SKM-1 treated with dmso at 0.1 percent for 144 hours (cell line): ENCODE measurements around the gene HS2ST1.
"Not testable (repeated sequence)": the region's sequence is repeated elsewhere in the genome, so short reads cannot be mapped to it uniquely, and the experiment has no call there.

Experiments
- DNase-seq: peaks from one replicate; lab custom pipeline; 2025; ENCODE audit not compliant: unreplicated experiment; lab: John Stamatoyannopoulos, UW

Gene HS2ST1

DNA sequence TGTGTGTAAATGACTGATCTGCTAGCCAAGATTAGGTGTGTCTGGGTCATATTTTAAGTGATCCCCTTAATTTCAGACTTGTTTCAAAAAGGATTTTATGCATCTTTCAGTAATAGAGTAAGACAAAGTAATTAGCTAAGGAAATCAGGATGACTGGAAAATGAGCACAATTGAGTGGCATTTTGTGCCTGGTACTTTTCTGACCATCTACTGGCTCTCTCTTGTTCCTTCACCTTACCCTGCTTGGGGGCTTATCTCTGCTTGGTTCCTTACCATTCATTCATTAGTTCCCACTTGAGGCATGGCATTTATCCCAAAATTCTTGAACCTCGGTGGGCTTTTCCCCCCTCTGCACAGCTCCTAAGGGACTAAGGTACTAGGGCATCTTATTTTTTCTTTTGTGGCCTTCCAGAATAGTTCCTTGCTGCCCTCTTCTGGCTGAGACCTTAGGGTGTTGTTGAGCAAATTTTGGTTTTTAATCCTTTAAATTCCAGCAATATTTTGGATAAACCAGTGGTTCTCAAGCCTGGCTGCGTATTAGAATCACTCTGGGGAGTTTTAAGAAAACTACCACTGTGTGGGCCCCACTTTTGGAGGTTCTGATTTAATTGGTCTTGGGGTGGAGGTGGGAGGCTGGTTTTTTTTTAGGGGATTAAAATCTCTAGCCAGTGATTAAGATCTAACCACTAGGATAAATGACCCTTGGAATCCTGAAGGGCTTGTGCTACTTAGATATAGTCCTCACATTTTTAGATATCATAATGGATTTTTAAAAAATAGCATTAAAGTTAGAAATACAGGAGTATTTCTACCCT lies 50.8 kb downstream of the HS2ST1 start:
- DNase-seq, result no peak

DNA sequence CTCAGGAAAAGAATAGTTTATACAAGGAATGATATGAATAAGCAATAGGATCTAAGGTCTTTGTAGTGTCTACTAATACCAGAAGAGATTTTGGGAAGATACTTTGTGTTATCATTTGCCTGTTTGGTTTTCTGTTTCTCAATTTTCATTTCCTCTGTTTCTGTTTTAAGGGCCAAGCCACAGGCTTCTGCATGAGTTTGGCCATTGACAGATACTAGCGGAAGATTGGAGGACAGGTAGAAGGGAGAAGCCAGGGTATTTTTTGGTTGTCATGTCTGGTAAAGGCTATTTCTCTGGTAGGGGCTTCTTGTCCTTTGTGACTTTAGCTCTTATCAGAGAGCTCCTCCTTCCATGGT lies 51.4 kb downstream of the HS2ST1 start:
- no peak for DNase-seq

DNA sequence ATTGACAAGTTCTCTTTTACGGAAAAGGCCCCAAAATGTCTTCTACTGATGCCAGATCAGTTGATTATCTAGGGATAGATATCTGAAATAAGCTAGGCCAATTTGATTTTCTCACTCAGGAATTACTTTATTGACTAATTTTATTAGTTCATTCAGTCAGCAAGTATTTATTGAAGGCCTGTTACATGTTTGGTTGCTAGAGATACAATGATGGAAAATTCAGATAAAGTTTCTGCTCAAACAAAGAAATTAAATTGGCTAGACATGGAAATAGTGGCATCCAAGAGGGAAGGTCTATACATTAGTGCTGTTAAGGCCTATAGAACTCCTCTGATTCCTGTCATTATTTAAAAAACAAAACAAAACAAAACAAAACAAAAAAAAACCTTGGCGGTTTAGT lies 56.5 kb downstream of the HS2ST1 start:
- no peak for DNase-seq

DNA sequence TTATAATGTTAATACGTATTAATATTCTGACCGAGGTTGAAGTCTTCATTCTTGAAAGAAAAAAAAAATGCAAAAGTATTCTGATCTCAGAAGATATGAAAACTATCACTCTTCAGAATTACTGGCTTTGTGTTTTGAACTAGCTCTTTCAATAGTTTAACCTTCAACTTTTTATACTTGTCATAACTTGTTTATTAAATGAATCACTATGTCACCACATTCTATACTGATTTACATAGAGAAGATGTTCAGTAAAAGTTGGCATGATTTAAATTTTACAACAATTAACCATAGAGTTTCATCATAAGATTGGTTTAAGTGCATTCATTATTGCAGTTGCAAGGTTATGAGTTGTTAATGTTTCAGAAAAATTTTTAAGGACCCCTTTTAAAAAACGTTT lies 57.3 kb downstream of the HS2ST1 start:
- DNase-seq, result no peak

DNA sequence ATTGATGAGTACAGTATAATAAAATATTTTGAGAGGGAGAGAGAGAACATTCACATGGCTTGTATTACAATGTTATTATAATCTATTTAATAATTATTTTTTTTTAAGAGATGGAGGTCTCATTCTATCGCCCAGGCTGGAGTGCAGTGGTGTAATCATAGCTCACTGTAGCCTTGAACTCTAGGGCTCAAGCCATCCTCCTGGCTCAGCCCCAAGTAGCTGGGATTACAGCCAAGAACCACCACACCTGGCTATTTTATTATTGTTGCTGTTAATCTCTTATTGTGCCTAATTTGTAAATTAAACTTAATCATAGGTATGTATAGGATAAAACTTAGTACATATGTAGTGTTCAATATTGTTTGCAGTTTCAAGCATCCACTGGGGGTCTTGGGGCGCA lies 57.8 kb downstream of the HS2ST1 start:
- DNase-seq, result no peak

DNA sequence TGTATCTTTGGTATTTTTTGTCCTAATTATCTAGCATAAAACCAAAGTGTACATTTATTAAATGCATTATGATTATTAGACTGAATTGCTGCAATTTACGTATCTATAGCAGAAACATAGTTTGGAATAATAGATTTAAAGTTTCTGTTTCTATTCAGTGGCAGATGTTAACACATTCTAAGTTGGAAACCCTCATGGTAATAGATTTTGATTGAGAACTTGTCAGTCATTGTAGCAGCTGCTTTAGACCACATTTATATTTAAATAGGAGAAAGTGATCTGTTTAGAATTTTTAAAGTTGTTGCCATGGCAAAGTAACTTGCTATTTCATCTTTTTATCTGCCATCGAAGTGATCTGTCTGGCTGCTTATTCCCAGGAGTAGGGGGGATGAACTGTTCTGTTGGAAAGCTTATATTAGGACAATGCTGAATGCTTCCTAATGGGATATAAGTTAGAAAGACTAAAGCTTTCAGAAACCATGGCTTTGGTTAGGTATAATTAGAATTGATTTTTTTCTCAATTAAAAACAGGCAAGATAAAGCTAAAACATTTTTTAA lies 61.6 kb downstream of the HS2ST1 start:
- no peak for DNase-seq

DNA sequence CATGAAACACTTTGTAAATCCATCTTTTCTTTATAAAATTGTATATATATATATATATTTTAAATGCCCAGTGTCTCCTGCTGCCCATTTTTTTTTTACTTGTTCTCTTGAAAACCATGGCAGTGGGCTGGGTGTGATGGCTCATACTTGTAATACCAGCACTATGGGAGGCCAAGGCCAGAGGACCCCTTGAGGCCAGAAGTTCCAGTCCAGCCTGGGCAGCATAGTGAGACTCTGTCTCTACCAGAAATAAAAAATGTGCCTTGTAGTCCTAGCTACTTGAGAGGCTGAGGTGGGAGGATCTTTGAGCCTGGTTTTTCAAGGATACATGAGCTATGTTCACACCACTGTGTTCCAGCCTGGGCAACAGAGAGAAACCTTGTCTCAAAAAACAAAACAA lies 62.2 kb downstream of the HS2ST1 start:
- no peak for DNase-seq

DNA sequence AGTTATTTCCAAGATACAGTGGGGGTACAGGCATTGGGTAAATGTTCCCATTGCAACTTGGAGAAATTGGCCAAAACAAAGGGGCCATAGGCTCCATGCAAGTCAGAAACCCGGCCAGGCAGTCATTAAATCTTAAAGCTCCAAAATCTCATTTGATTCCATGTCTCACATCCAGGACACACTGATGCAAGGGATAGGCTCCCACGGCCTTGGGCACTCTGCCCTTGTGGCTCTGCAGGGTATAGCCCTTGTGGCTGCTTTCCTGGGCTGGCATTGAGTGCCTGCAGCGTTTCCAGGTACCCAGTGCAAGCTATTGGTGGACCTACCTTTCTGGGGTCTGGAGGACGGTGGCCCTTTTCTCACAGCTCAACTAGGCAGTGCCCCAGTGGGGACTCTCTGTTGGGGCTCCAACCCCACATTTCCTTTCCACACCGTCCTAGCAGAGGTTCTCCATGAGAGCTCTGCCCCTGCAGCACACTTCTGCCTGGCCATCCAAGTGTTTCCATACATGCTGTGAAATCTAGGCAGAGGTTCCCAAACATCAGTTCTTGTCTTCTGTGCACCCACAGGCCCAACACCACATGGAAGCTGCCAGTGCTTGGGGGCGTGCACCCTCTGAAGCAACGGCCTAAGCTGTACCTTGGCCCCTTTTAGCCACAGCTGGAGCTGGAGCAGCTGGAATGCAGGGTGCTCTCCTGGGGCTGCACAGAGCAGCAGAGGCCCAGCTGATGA lies 67.2 kb downstream of the HS2ST1 start:
- no peak for DNase-seq

DNA sequence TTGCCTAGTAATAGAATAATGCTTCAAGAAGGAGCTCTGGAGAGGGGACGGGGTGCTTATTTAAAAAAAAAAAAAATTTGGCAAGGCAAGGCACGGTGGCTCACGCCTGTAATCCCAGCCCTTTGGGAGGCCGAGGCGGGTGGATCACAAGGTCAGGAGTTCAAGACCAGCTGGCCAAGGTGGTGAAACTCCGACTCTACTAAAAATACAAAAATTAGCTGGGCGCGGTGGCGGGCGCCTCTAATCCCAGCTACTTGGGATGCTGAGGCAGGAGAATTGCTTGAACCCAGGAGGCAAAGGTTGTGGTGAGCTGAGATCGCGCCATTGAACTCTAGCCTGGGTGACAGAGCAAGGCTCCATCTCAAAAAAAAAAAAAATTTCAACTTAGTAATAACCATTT lies 69.2 kb downstream of the HS2ST1 start:
- not testable (repeated sequence) for DNase-seq

DNA sequence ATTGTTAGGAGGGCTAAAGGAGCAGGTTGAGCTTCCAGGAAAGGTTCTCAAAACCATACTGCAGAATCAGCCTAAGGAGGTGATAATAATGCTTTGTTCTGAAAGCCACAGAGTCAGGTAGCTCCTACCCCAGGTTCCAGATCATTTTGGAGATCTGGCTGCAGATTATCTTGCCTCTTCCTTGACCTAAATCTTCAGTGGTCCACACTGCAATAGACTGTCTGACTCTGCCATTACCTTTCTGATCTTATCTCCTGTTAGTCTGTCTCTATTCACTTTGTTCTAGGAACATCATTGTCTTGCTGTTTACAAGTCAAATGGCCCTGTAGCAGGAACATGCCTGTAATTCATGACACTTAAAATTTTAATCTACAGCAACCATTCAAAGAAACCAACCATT lies 73.0 kb downstream of the HS2ST1 start:
- no peak for DNase-seq

DNA sequence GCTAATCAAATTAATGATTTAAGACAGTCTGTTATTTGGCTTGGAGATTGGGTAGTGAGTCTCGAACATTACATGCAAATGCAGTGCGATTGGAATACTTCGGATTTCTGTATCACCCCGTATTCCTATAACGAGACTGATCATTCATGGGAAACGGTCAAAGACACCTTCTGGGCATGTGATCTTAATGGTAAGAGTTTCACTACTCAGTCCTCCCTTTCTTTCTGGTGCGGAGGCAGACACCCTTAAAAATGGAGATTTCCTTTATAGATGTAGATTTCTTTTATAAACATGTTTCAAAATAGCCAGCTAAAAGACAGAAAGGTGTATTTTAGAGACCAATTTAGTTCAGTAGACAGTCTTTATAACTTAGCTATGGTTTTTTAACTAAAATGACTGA lies 74.4 kb downstream of the HS2ST1 start:
- no peak for DNase-seq

DNA sequence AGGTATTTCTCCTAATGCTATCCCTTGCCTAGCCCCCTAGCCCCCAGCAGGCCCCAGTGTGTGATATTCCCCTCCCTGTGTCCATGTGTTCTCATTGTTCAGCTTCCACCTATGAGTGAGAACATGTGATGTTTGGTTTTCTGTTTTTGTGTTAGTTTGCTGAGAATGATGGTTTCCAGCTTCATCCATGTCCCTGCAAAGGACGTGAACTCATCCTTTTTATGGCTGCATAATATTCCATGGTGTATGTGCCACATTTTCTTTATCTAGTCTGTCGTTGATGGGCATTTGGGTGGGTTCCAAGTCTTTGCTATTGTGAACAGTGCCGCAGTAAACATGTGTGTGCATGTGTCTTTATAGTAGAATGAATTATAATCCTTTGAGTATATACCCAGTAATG lies 75.3 kb downstream of the HS2ST1 start:
- DNase-seq, result not testable (repeated sequence)

DNA sequence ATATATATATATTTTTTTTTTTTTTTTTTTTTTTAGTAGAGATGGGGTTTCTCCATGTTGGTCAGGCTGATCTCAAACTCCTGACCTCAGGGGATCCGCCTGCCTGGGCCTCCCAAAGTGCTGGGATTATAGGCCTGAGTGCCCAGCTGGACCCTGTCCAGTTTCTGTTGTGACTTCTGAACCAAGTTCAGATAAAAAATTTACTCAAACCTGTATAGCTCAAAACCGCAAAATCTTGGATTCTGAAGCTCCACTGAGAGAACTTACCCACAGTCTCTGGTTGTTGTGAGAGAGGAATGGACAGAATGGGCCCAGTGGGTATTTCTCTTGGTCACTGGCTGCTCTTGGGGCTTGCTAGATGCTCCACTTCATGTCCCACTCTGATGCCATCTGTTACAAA lies 76.4 kb downstream of the HS2ST1 start:
- no peak for DNase-seq

DNA sequence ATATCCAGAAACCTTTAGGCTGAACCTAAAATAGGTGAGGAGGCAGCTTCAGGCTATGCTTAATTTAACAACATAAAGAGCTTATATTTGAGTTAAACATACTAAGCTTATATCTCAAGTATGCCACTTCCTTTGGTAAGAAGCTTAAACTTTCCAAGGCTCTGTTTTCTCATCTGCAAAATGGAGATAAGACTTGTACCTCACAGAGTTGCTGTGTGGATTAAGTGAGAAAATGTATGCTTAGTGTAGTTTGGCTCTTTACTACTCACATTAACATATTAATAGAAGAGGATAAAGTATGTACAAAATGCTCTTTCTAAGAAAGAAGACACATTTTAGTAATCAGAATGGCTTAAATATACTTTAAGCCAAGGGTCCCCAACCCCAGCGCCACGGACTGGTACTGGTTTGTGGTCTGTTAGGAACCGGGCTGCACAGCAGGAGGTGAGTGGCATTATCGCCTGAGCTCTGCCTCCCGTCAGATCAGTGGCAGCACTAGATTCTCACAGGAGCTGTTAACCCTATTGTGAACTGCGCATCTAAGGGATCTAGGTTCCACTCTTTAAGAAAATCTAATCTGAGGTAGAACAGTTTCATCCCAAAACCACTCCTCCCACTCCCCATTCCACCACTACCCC lies 77.2 kb downstream of the HS2ST1 start:
- DNase-seq, result no peak

DNA sequence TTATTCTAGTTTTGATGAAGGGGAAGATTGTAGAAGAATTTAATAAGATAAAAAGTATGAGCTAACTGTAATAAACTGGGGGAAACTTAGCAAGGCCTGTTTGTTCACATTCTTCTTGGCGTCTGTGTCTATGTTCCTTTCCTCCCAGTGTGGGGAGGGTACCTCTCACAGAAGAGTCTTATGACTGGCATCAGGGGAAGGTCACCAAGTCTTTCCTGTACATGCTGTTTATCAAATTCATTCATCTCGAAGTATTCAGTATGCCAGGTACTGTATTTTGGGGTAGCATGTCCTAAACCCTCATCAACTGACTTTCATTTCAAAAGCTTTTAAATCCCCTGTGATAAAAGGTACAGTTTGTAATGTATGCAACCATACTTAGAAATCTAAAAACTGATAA lies 78.4 kb downstream of the HS2ST1 start:
- DNase-seq, result no peak

DNA sequence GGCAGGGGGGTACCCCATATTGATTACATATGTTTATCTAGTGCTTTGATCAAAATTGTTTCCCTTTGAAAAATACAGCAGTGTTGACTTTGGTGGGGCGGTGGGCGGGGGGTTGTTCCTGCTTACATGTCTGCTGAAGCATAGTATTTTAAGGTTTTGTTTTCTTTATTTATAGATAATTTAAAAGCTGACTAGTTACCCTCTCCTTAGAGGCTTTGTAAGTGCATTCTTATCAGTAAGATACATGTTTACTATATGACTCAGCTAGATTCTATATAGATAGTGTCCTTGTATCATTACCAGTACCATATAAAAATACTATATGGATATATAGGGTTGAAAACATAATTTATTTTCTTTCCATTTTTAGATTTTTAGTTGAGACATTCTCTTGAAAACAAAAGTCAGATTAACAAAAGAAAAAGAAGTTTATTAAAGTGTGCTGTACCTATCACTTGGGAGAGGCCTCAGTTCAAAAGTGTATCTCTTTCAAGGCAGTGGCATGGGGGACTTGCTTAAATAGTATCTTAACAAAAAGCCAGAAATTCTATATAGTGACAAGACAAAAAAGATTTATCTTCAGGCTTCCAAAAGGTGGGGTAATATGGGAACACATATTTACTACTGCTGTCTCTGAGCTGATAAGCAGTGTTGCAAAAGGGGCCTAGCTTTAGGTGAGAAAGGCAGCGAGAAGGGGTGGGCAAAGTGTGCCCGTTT lies 79.0 kb downstream of the HS2ST1 start:
- no peak for DNase-seq

DNA sequence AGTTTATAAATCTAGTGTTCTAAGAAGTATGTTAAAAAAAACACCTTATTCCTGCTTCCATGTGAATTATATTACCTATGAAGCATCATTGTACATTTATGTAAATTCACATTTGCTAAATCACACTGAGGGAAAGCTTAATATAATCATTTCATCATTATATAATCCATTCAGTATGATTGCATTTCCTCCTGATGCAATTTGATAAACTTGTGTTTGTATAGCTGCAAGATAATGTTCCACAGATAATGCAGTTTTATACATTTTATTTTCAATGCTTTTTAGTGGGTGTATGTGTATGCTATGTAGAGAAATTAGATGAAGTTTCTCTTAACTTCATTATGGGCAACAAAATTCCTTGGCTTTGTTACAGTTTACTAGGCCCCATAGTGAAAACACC lies 79.6 kb downstream of the HS2ST1 start:
- DNase-seq, result no peak

DNA sequence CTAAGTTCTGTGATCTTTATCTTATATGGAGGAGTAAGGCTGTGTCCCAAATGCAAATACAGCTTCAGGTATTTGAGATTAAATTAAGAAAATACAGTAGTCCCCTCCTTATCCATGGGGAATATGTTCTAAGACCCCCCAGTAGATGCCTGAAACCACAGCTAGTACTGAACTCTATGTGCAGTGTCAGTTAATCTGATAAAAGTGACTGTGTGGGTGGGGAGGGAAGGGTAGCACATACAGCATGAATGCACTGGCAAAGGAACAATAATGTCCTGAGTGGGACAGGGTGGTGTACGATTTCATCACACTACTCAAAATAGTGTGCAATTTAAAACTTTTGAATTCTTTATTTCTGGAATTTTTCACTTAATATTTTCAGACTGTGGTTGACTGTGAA lies 83.1 kb downstream of the HS2ST1 start:
- DNase-seq, result no peak

DNA sequence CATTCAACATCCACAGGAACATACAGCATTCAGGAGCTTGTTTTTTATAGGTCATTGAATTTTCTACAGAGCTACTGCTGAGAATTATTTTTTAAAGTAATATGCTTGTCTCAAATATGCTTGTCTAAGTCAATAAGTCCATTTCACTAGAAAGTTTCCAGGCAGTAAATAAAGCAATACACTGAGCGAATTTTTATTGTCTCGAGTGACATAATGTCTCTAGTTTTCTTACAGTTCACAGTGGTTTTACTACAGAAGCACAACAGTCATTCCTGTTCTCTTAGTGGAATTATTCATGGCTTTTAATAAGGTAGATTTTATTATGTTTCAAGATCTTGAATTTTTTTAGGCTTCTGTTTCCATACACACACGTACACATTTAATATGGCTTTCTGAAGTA lies 83.8 kb downstream of the HS2ST1 start:
- DNase-seq, result no peak

DNA sequence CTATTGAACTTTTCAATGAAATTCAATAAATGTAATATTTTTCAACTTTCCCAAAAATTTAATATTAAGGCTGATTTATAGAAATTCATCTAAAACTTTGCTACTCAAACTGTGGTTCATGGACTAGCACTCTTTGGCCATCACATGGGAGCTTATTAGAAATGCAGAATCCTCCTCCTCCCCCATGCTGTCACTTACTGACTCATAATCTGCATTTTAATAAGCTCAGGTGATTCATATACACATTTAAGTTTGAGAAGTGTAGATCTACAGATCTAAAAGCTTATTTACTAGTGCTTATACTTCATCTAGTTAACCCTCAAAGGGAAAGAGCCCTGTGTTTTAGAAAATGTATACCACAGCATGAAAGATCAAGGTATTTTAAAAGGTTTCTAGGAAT lies 84.3 kb downstream of the HS2ST1 start:
- no peak for DNase-seq

DNA sequence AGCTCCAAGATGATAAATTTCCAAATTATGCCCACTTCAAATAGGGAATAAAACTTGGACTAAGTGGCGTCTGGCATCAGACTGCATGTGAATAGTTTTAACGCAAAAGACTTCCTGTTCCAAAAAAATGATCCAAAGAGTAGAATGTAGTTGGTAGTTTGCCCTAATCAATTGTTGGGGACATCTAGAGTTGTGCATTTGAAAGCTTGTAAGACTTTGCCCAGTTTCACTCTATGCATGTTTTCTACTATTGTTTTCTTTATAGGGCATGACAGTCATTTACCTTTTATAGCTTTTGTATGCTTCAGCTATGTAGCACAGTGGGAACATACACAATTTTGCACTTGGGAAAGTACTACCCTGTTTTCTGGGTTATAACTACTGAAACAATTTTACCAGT lies 86.0 kb downstream of the HS2ST1 start:
- DNase-seq, result no peak
